OCI-LY7 (cell line): ENCODE data around the gene RPL27. TPM values are rescaled to one million over a fixed set of nuclear protein-coding genes. Genes with fewer than 3 reads are reported as not detected.

ENCODE experiments used
- BruUV-seq: library from RNA; stranded (reverse); fragments of 400-500 nt; replicated peaks from 2 replicates; lab custom pipeline; 2021; lab: Mats Ljungman, UMichigan
- CTCF ChIA-PET: fragments of 300-600 bp; sonication (Branson Sonifier 250); formaldehyde crosslinking; loops from one replicate; lab custom pipeline; 2022; ENCODE audit warnings: antibody characterized with exemption; ENCODE audit not compliant: unreplicated experiment; lab: Charles Lee
- POLR2A ChIA-PET: fragments of 300-600 bp; sonication (Branson Sonifier 250); formaldehyde crosslinking; loops from one replicate; lab custom pipeline; 2022; ENCODE audit warnings: antibody characterized with exemption; lab: Charles Lee
- DNase-seq: peaks from one replicate; pipeline ENCODE4 v3.0.0-alpha.2; 2015; ENCODE audit warnings: low spot score
- H2AFZ ChIP-seq: fragments of 200-600 bp; sonication (generic), shearing (Covaris generic); 2 replicates; pipeline ENCODE4 v1.6.1; 2014; ENCODE audit warnings: mild to moderate bottlenecking, antibody characterized with exemption, low read length, moderate library complexity
- H3K27ac ChIP-seq: fragments of 200-600 bp; sonication (generic); 2 replicates; pipeline ENCODE4 v1.5.1; 2014; ENCODE audit warnings: mixed run types, low read depth, mild to moderate bottlenecking, moderate library complexity, low read length, inconsistent platforms; ENCODE audit not compliant: poor library complexity, severe bottlenecking
- H3K36me3 ChIP-seq: fragments of 200-600 bp; sonication (generic); 2 replicates; pipeline ENCODE4 v1.6.1; 2014; ENCODE audit warnings: mild to moderate bottlenecking, antibody characterized with exemption, low read length, moderate library complexity, mixed read lengths; ENCODE audit not compliant: insufficient read depth
- H3K4me1 ChIP-seq: fragments of 200-600 bp; sonication (generic); 2 replicates; pipeline ENCODE4 v1.5.1; 2014; ENCODE audit warnings: mild to moderate bottlenecking, low read length; ENCODE audit not compliant: insufficient read depth, poor library complexity, severe bottlenecking
- H3K4me2 ChIP-seq: fragments of 200-600 bp; sonication (generic); 2 replicates; pipeline ENCODE4 v1.6.1; 2014; ENCODE audit warnings: mild to moderate bottlenecking, low read length
- H3K4me3 ChIP-seq: fragments of 200-600 bp; sonication (generic); 2 replicates; pipeline ENCODE4 v1.5.1; 2014; ENCODE audit warnings: mild to moderate bottlenecking, low read depth, low read length; ENCODE audit not compliant: poor library complexity, severe bottlenecking
- H3K79me2 ChIP-seq: fragments of 200-600 bp; sonication (generic); 2 replicates; pipeline ENCODE4 v1.6.1; 2016; ENCODE audit warnings: low read depth, mild to moderate bottlenecking, low read length, moderate library complexity, mixed read lengths; ENCODE audit not compliant: insufficient read depth
- H3K9me2 ChIP-seq: fragments of 200-600 bp; sonication (generic); 2 replicates; pipeline ENCODE4 v1.6.1; 2016; ENCODE audit warnings: mild to moderate bottlenecking, low read length, mixed read lengths; ENCODE audit not compliant: insufficient read depth
- H3K9me3 ChIP-seq: fragments of 200-600 bp; sonication (generic); 2 replicates; pipeline ENCODE4 v1.6.1; 2014; ENCODE audit warnings: mild to moderate bottlenecking, mixed run types, low read length, mixed read lengths
- H4K20me1 ChIP-seq: fragments of 200-600 bp; sonication (generic); 2 replicates; pipeline ENCODE4 v1.6.1; 2014; ENCODE audit warnings: mild to moderate bottlenecking, antibody characterized with exemption, low read length, moderate library complexity, mixed read lengths; ENCODE audit not compliant: insufficient read depth
- CTCF ChIP-seq: fragments of 200-600 bp; sonication (generic); conservative IDR thresholded peaks from 2 replicates; pipeline ENCODE4 v1.5.1; 2014; ENCODE audit warnings: mild to moderate bottlenecking, antibody characterized with exemption, low read length, moderate library complexity, mixed read lengths
- EZH2phosphoT487 ChIP-seq: fragments of 200-600 bp; sonication (generic); IDR thresholded peaks from 2 replicates; pipeline ENCODE4 v1.6.1; 2018; ENCODE audit warnings: low read depth, borderline replicate concordance, mild to moderate bottlenecking, mixed run types, antibody characterized with exemption, low read length, moderate library complexity, mixed read lengths
- intact Hi-C: fragments of 100-400 bp; cut with micrococcal nuclease; formaldehyde crosslinking; loops from one replicate; pipeline ENCODE4 v1.10.0; 2022; ENCODE audit not compliant: unreplicated experiment
- total RNA-seq, 2 experiments: library from RNA; depleted of rRNA in 1 of 2; stranded (reverse); fragments of >200 nt in 1 of 2; shearing (Covaris generic) in 1 of 2; gene quantifications; 2 replicates each; pipeline ENCODE4 v1.2.3, GENCODE V29; 2014 to 2022

Gene RPL27
- total RNA-seq, 2 experiments from 2014 or later: 1,313 to 2,299 TPM

DNA sequence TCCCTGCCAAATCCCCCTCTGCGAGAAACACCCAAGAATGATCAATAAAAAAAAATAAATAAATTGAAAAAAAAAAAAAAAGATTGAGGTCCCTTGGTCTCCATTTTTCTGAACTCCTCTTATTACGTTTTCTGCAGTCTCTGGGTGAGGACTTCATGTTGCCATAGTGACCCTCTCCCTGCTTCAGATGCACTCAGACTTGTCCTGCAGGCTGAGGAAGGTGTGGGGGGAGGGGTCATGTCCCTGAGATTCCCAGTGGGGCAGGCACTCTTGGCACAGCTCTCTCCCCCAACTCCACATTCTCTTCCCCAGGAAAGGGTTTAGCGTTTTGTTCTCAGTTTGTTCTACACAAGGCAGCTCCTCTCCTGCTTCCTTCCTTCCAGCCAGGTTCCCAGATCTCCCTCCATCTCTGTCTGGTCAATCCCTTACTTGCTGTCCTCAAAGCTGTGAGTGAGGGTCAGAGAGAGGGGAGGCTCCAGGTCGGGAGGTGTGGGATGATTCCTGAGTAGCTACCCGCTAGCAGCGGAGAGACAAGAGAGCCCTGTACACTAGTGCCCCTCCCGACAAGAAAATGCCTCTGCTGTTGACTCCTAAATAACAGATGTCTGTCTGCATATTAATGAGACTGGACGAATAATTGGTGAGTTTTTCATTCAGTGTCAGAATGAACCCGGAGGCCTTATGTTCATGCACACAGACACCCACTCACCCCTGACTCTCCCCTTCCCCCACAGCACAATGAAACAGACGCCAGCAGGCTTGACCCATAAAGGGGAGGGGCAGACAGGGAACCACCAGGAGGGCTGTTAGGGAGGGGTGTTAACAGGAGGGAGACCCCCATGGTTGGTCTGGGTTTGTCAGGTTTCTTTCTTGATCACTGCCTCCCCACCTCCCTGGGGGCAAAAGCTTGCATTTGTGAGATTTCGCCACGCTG, 36.0 kb downstream of the RPL27 start:
- no peak for TF ChIP-seq EZH2phosphoT487
- Histone ChIP-seq H4K20me1 (no peaks in the 10 kb centered on the region), H2AFZ (no peak overlapping the region), H3K9me3 (no peaks in the 10 kb centered on the region), H3K4me3 (no peak overlapping the region), H3K79me2 (no peaks in the 10 kb centered on the region), H3K9me2 (no peaks in the 10 kb centered on the region), H3K36me3 (no peaks in the 10 kb centered on the region), H3K4me1 (no peaks in the 10 kb centered on the region), H3K27ac (no peak overlapping the region), H3K4me2 (no peak overlapping the region)
- ChIA-PET CTCF (no interaction called here), POLR2A (interaction anchor here (0.6 to 0.7 kb wide), 4 partner anchors 24 to 127 kb away, joined by 3 to 4 read pairs (median 3); no protein-coding TSS in a partner anchor)
- BruUV-seq: no TSS peak
- no peak for DNase-seq
- intact Hi-C loops: no loop called here

GRCh38 chr17:43034894-43035293, 36.7 kb downstream of the RPL27 start:
- DNase-seq: no peak
- BruUV-seq: no TSS peak
- H2AFZ ChIP-seq: no peak overlapping the region
- no peak overlapping the region for H3K27ac ChIP-seq
- no peak overlapping the region for H3K4me2 ChIP-seq
- no peak overlapping the region for H3K4me3 ChIP-seq
- H4K20me1 ChIP-seq: no peaks in the 10 kb centered on the region
- H3K9me2 ChIP-seq: no peaks in the 10 kb centered on the region
- ChIA-PET POLR2A (no interaction called here), CTCF (no interaction called here)
- no peaks in the 10 kb centered on the region for H3K79me2 ChIP-seq
- no peaks in the 10 kb centered on the region for H3K36me3 ChIP-seq
- intact Hi-C loops: no loop called here
- TF ChIP-seq EZH2phosphoT487: no peak
- no peak for TF ChIP-seq CTCF
- H3K9me3 ChIP-seq: no peaks in the 10 kb centered on the region
- H3K4me1 ChIP-seq: no peaks in the 10 kb centered on the region

DNA sequence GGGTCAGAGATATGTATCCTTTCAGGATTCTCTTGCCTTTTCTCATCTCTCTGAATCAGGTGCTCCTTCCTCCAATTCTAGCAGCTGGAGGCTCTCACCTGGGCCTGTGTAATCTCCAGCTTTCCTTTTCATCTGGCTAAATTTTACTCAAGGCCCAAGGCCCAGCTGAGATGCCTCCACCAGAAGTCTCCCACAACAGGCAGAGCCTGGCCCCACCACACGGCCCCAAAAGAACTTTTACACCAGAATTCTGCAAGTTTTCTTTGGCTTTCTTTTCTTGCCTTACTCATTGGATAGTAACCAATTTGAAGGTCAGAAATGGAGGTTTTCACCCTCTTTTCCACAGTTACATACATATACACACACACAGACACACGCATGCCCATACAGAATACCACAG, 41.4 kb downstream of the RPL27 start:
- Histone ChIP-seq H3K36me3 (peaks cover 23% of the 10 kb centered on the region), H3K4me1 (no peaks in the 10 kb centered on the region), H2AFZ (no peak overlapping the region), H3K9me2 (no peaks in the 10 kb centered on the region), H3K4me3 (no peak overlapping the region), H4K20me1 (no peaks in the 10 kb centered on the region), H3K27ac (no peak overlapping the region), H3K9me3 (no peaks in the 10 kb centered on the region), H3K79me2 (no peaks in the 10 kb centered on the region), H3K4me2 (no peak overlapping the region)
- TF ChIP-seq EZH2phosphoT487 (no peak), CTCF (no peak)
- no peak for DNase-seq
- intact Hi-C loops: no loop called here
- CTCF ChIA-PET: no interaction called here
- POLR2A ChIA-PET: no interaction called here
- no TSS peak for BruUV-seq
